OCI-M2 (cell line): ENCODE measurements around the gene SERPINB10.
"Not testable (repeated sequence)": the region's sequence is repeated elsewhere in the genome, so short reads cannot be mapped to it uniquely, and the experiment has no call there.

Experiments used
- DNase-seq: peaks from one replicate; lab custom pipeline; 2025; ENCODE audit not compliant: unreplicated experiment; lab: John Stamatoyannopoulos, UW

The SERPINB10 gene

GRCh38 chr18:63890950-63891304 is 16.8 kb upstream of the SERPINB10 start:
- DNase-seq: no peak

- DNase-seq: no peak
Measured at GRCh38 chr18:63892566-63892965, 15.2 kb upstream of the SERPINB10 start.

GRCh38 chr18:63894106-63894772 is 13.5 kb upstream of the SERPINB10 start:
- DNase-seq: no peak

- DNase-seq: no peak
Measured at GRCh38 chr18:63895190-63895589, 12.6 kb upstream of the SERPINB10 start.

GRCh38 chr18:63897072-63897471 is 10.7 kb upstream of the SERPINB10 start:
- DNase-seq: no peak

- DNase-seq: no peak
Measured at GRCh38 chr18:63899206-63899605, 8.6 kb upstream of the SERPINB10 start.

- DNase-seq: no peak
Measured at GRCh38 chr18:63903851-63904570, 3.7 kb upstream of the SERPINB10 start.

GRCh38 chr18:63904694-63905093 is 3.1 kb upstream of the SERPINB10 start:
- no peak for DNase-seq

- no peak for DNase-seq
Measured at GRCh38 chr18:63905361-63905760, 2.4 kb upstream of the SERPINB10 start.

GRCh38 chr18:63906056-63906455 is 1.7 kb upstream of the SERPINB10 start:
- no peak for DNase-seq

GRCh38 chr18:63908858-63909257 is 1.1 kb downstream of the SERPINB10 start:
- DNase-seq: no peak

GRCh38 chr18:63909870-63910269 is 2.1 kb downstream of the SERPINB10 start:
- no peak for DNase-seq

- no peak for DNase-seq
Measured at GRCh38 chr18:63917817-63918216, 10.1 kb downstream of the SERPINB10 start.

GRCh38 chr18:63922049-63922448 is 14.3 kb downstream of the SERPINB10 start:
- DNase-seq: no peak

GRCh38 chr18:63924551-63924950 is 16.8 kb downstream of the SERPINB10 start:
- no peak for DNase-seq

GRCh38 chr18:63928331-63928730 is 20.6 kb downstream of the SERPINB10 start:
- DNase-seq: no peak

GRCh38 chr18:63929369-63929768 is 21.6 kb downstream of the SERPINB10 start:
- not testable (repeated sequence) for DNase-seq

- DNase-seq: no peak
Measured at GRCh38 chr18:63930773-63931354, 23.1 kb downstream of the SERPINB10 start.

- no peak for DNase-seq
Measured at GRCh38 chr18:63936156-63936931, 28.6 kb downstream of the SERPINB10 start.

GRCh38 chr18:63936932-63937393 is 29.2 kb downstream of the SERPINB10 start:
- DNase-seq: no peak

GRCh38 chr18:63940008-63940407 is 32.2 kb downstream of the SERPINB10 start:
- DNase-seq: no peak
